K562 (cell line): ENCODE data around the gene SH2D3A. TPM values are rescaled to one million over a fixed set of nuclear protein-coding genes. Genes with fewer than 3 reads are reported as not detected.

Source experiments
- DPF2 ChIP-seq: fragments of 450-650 bp; IDR thresholded peaks from 2 replicates; pipeline ENCODE4 v1.6.1; 2016
- FOS ChIP-seq: IDR thresholded peaks from 3 replicates; pipeline ENCODE4 v1.6.1; 2011; ENCODE audit not compliant: insufficient read length; ENCODE audit errors: extremely low read depth
- MGA ChIP-seq: fragments of 450-650 bp; IDR thresholded peaks from 2 replicates; pipeline ENCODE4 v1.6.1; 2016; ENCODE audit warnings: mild to moderate bottlenecking, moderate library complexity
- NCOA2 ChIP-seq, 2 experiments: fragments of 450-650 bp; IDR thresholded peaks; 2 replicates each; pipeline ENCODE4 v1.6.1; 2018; ENCODE audit warnings: mild to moderate bottlenecking in 2 of 2, moderate library complexity in 1 of 2; ENCODE audit not compliant: partially characterized antibody in 2 of 2
- NONO ChIP-seq, 2 experiments: fragments of 200-400 bp in 1 of 2; fragments of 450-650 bp in 1 of 2; formaldehyde crosslinking in 1 of 2; IDR thresholded peaks; 2 replicates each; pipeline ENCODE4 v1.6.1; 2017; ENCODE audit warnings: low read depth in 2 of 2, mild to moderate bottlenecking in 2 of 2, moderate library complexity in 2 of 2, low read length in 1 of 2
- NRF1 ChIP-seq, 2 experiments: fragments of 450-650 bp; IDR thresholded peaks in 1 of 2; conservative IDR thresholded peaks in 1 of 2; 2 replicates each; pipeline ENCODE4 v1.6.1; 2014; ENCODE audit warnings: mild to moderate bottlenecking in 2 of 2
- POLR2G ChIP-seq: fragments of 200-400 bp; formaldehyde crosslinking; IDR thresholded peaks from 2 replicates; pipeline ENCODE4 v1.6.1; 2017; ENCODE audit warnings: low read depth, mild to moderate bottlenecking, antibody characterized with exemption, low read length, moderate library complexity
- RNF2 ChIP-seq: sonication (generic); IDR thresholded peaks from 2 replicates; pipeline ENCODE4 v1.6.1; 2016
- THAP12 ChIP-seq: fragments of 250-450 bp; sonication (Bioruptor Pico); IDR thresholded peaks from 2 replicates; pipeline ENCODE4 v1.9.0; 2021; ENCODE audit warnings: mild to moderate bottlenecking, inconsistent platforms
- polyA plus RNA-seq, 8 experiments: library from polyadenylated mRNA; depleted of rRNA in 4 of 8; stranded (reverse) in 5 of 8; unstranded in 3 of 8; fragments of >200 nt; fragmentation: Nextera tagmentation in 2 of 8; fragmentation: Illumina TruSeq in 1 of 8; extraction: Ambion mirVana in 2 of 8; extraction: Trizol in 1 of 8; gene quantifications; 2 replicates each; pipeline versions ENCODE4 v1.2.1 to v1.2.3, GENCODE V29; 2011 to 2014; ENCODE audit warnings: inconsistent platforms in 1 of 8, missing spikeins in 1 of 8
- total RNA-seq, 7 experiments: library from RNA; depleted of rRNA in 6 of 7; stranded (reverse); fragments of >200 nt in 6 of 7; fragmentation: Illumina TruSeq in 2 of 7; extraction: Trizol in 2 of 7; gene quantifications; 2 replicates each; pipeline versions ENCODE4 v1.2.1 to v1.2.3, GENCODE V29; 2011 to 2021; ENCODE audit warnings: low replicate concordance in 1 of 7

SH2D3A gene
- total and polyA plus RNA-seq, 9 of the 15 experiments (the other 6 are each of a cell fraction or from before 2014, with no cell fraction given): 0.75 to 26.3 (median 8.9) TPM

DNA sequence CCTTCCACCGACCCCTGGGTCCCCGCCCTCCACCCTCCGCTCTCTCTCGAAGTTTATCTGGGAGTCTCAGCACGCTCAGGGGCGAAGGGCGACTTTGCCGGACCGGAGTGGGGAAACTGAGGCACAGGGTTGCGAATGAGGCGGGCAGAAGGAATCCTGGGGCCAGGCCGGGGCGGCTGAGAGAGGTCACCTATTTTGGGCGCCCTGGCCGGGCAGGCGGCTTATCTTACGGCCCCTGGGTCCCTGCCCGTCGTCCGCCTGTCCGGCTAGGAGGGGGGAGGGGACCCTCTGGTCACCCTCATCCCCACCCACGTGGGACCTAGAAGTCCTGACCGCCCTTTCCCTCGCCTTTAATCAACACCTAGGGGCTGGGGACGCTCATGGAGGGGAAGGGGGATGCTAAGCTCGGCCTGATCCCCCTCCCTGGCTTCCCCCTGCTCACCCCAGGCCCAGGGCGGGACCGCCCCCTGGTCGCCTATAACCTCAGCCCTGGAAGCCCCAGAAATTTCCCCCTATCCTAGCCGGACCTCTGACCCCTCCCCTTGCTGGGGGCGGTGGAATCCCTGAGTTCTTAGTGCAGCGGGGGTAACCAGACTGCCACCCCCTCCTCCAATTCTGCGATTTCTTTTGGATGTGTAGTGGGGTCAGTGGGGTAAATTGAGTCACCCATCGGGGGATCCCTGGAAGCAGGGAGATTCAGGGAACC, 27.2 kb downstream of the SH2D3A start (continued):
- TF ChIP-seq MGA (peak; percentile 75), NCOA2 (IDR thresholded peaks at IDR 0.05; ENCODE audit: partially characterized antibody in 2 of 2) (no peak), POLR2G (peak; percentile 40; the same call in 1 of the 2 replicates), THAP12 (CRISPR knock-in tag) (no peak), NRF1 (conservative IDR thresholded peaks at IDR 0.05 in 1 of 2, IDR thresholded peaks at IDR 0.05 in 1 of 2) (no peak), NONO (IDR thresholded peaks at IDR 0.05; ENCODE audit: low read depth in 2 of 2, low read length in 1 of 2) (0 out of 4 replicates have a peak, but pooled peaks of 1 of the 2 experiments have one; percentile 43), DPF2 (peak; percentile 54), RNF2 (peak; percentile 20; the same call in 1 of the 2 replicates), FOS (no peak)
